Natural killer cell (primary cell): ENCODE data around the gene CKLF. TPM values are rescaled to one million over a fixed set of nuclear protein-coding genes. Genes with fewer than 3 reads are reported as not detected.

Source experiments
- ATAC-seq, 3 donors: fragments of 150-1000 bp in 2 of 3; fragments of 200-7000 bp in 1 of 3; cut with Tn5 transposase; 1 replicate in 1 of 3; 2 replicates in 2 of 3; pipeline ENCODE4 v1.10.0; 2021; ENCODE audit warnings: mild to moderate bottlenecking in 2 of 3, moderate library complexity in 2 of 3
- DNase-seq, 2 donors: peaks; one replicate each; pipeline versions ENCODE4 v3.0.0 to v3.0.0-alpha.2; 2013 to 2021; ENCODE audit warnings: mixed read lengths in 1 of 2
- H3K27ac ChIP-seq: one replicate; pipeline ENCODE4 v1.5.1; 2013; ENCODE audit warnings: mild to moderate bottlenecking, low read length
- H3K27me3 ChIP-seq: one replicate; pipeline ENCODE4 v1.6.1; 2013; ENCODE audit warnings: low read length; ENCODE audit not compliant: control insufficient read depth, insufficient read depth
- H3K36me3 ChIP-seq: one replicate; pipeline ENCODE4 v1.6.1; 2013; ENCODE audit warnings: low read length; ENCODE audit not compliant: control insufficient read depth, insufficient read depth
- H3K4me1 ChIP-seq: one replicate; pipeline ENCODE4 v1.6.1; 2013; ENCODE audit warnings: low read length; ENCODE audit not compliant: control insufficient read depth, insufficient read depth
- H3K4me3 ChIP-seq: one replicate; pipeline ENCODE4 v1.5.1; 2013; ENCODE audit warnings: low read length
- H3K9me3 ChIP-seq: one replicate; pipeline ENCODE4 v1.6.1; 2013; ENCODE audit warnings: low read length; ENCODE audit not compliant: control insufficient read depth, insufficient read depth
- H3K27ac Mint-ChIP-seq, 2 donors: one replicate each; pipeline ENCODE4 v1.8.0; 2022; ENCODE audit warnings: mild to moderate bottlenecking in 2 of 2, mixed read lengths in 2 of 2, moderate library complexity in 1 of 2
- H3K27me3 Mint-ChIP-seq, 2 donors: one replicate each; pipeline ENCODE4 v1.8.0; 2022; ENCODE audit warnings: low read depth in 2 of 2, mixed read lengths in 2 of 2
- H3K36me3 Mint-ChIP-seq: one replicate; pipeline ENCODE4 v1.8.0; 2022; ENCODE audit warnings: mixed read lengths
- H3K4me1 Mint-ChIP-seq, 2 donors: one replicate each; pipeline ENCODE4 v1.8.0; 2022; ENCODE audit warnings: mixed read lengths in 2 of 2
- H3K4me3 Mint-ChIP-seq: one replicate; pipeline ENCODE4 v1.8.0; 2022; ENCODE audit warnings: mild to moderate bottlenecking, moderate library complexity, mixed read lengths
- H3K9me3 Mint-ChIP-seq, 2 donors: one replicate each; pipeline ENCODE4 v1.8.0; 2022; ENCODE audit warnings: mixed read lengths in 2 of 2
- CTCF ChIP-seq: fragments of 200-600 bp; IDR thresholded peaks from one replicate; pipeline ENCODE4 v1.8.0; 2022; ENCODE audit warnings: antibody characterized with exemption
- WGBS: methylation state at CpG from one replicate; pipeline ENCODE4 v1.1.7; 2013; ENCODE audit warnings: missing lambda C conversion rate; ENCODE audit not compliant: insufficient coverage; 5-methylcytosine and 5-hydroxymethylcytosine counted together
- intact Hi-C: fragments of 100-400 bp; cut with micrococcal nuclease; formaldehyde crosslinking; loops from one replicate; pipeline ENCODE4 v1.14.2; 2022
- total RNA-seq, 4 donors: library from RNA; stranded (reverse); fragments of 120-200 nt in 1 of 4; gene quantifications; one replicate each; pipeline versions ENCODE4 v1.2.3 to v1.2.4, GENCODE V29; 2013 to 2022

Gene CKLF
- total RNA-seq, 3 donors from 2014 or later (not counting 1 experiment from before 2014, with no cell fraction given) = 48.0 to 69.7 (median 54.6) TPM

- Mint-ChIP-seq H3K27ac (peak overlapping the region in 1 of 2 donors; percentile 2), H3K4me1 (peaks cover 26 to 41% of the 10 kb centered on the region in 2 donors), H3K9me3 (no peaks in the 10 kb centered on the region), H3K36me3 (no peaks in the 10 kb centered on the region), H3K4me3 (no peak overlapping the region), H3K27me3 (no peaks in the 10 kb centered on the region)
- WGBS = 74% methylated on average over 7 of the region's 7 CpGs
- no peak overlapping the region for H3K27ac ChIP-seq
- no peaks in the 10 kb centered on the region for H3K36me3 ChIP-seq
- intact Hi-C loops = no loop called here
- no peaks in the 10 kb centered on the region for H3K27me3 ChIP-seq
- no peak for TF ChIP-seq CTCF
- ATAC-seq = no peak
- H3K4me1 ChIP-seq = peaks cover 29% of the 10 kb centered on the region
- no peak for DNase-seq
- H3K9me3 ChIP-seq = no peaks in the 10 kb centered on the region
- H3K4me3 ChIP-seq = no peak overlapping the region
These were observed 8.2 kb upstream of the CKLF start for GRCh38 chr16:66544016-66544757.

- Mint-ChIP-seq H3K9me3 (no peaks in the 10 kb centered on the region), H3K27me3 (peaks cover 0 to 1% of the 10 kb centered on the region in 2 donors), H3K36me3 (no peaks in the 10 kb centered on the region), H3K4me3 (peak overlapping the region; percentile 65), H3K27ac (peak overlapping the region; percentile 84 to 88), H3K4me1 (peaks cover 42 to 46% of the 10 kb centered on the region in 2 donors)
- 99% methylated on average over 5 of the region's 5 CpGs for WGBS
- no peaks in the 10 kb centered on the region for H3K27me3 ChIP-seq
- H3K4me3 ChIP-seq = no peak overlapping the region
- TF ChIP-seq CTCF = no peak
- no peak overlapping the region for H3K27ac ChIP-seq
- ATAC-seq (no peak), DNase-seq (no peak)
- intact Hi-C loops = no loop called here
- H3K4me1 ChIP-seq = peaks cover 46% of the 10 kb centered on the region
- H3K36me3 ChIP-seq = no peaks in the 10 kb centered on the region
- no peaks in the 10 kb centered on the region for H3K9me3 ChIP-seq
These were observed 5.0 kb upstream of the CKLF start for GRCh38 chr16:66547101-66547989.

DNA sequence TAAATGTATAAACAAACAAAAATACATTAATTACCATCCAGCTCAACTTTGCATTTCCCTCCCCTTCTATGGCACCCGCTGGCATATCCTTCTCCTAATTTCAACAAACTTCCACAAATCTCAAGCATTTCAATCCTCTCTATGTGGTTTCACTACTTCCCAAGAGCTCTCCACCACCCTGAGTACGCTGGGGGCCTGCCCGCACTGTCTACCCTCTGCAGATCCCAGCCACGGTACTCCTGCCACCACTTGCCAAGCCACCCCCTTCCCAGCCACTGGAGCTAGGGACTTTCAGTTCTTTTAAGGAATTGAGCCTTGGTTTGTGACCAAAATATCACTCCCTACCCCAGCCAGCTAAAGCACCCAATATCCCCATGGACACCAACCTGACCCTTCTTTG, 4.3 kb upstream of the CKLF start:
- Histone ChIP-seq H3K4me1 (peaks cover 51% of the 10 kb centered on the region), H3K4me3 (no peak overlapping the region), H3K9me3 (no peaks in the 10 kb centered on the region), H3K36me3 (no peaks in the 10 kb centered on the region), H3K27me3 (no peaks in the 10 kb centered on the region), H3K27ac (peak overlapping the region; percentile 86)
- TF ChIP-seq CTCF = no peak
- intact Hi-C loops = no loop called here
- H3K4me1 Mint-ChIP-seq = peaks cover 49 to 53% of the 10 kb centered on the region in 2 donors
- no peaks in the 10 kb centered on the region for H3K9me3 Mint-ChIP-seq
- H3K27me3 Mint-ChIP-seq = peaks cover 0 to 2% of the 10 kb centered on the region in 2 donors
- ATAC-seq = no peak
- no peak for DNase-seq
- no peaks in the 10 kb centered on the region for H3K36me3 Mint-ChIP-seq
- peak overlapping the region; percentile 84 to 88 for H3K27ac Mint-ChIP-seq
- peak overlapping the region; percentile 65 for H3K4me3 Mint-ChIP-seq
- WGBS = 92% methylated on average over 4 of the region's 4 CpGs
